HG03045 (cell line): ENCODE data around the gene BMF.
"Not testable (repeated sequence)": the region's sequence is repeated elsewhere in the genome, so short reads cannot be mapped to it uniquely, and the experiment has no call there.

Experiments
- ATAC-seq: cut with Tn5 transposase; IDR thresholded peaks from one replicate; pipeline ENCODE4 v1.9.1; 2021; ENCODE audit warnings: mild to moderate bottlenecking, moderate library complexity; ENCODE audit not compliant: unreplicated experiment

The BMF gene

DNA sequence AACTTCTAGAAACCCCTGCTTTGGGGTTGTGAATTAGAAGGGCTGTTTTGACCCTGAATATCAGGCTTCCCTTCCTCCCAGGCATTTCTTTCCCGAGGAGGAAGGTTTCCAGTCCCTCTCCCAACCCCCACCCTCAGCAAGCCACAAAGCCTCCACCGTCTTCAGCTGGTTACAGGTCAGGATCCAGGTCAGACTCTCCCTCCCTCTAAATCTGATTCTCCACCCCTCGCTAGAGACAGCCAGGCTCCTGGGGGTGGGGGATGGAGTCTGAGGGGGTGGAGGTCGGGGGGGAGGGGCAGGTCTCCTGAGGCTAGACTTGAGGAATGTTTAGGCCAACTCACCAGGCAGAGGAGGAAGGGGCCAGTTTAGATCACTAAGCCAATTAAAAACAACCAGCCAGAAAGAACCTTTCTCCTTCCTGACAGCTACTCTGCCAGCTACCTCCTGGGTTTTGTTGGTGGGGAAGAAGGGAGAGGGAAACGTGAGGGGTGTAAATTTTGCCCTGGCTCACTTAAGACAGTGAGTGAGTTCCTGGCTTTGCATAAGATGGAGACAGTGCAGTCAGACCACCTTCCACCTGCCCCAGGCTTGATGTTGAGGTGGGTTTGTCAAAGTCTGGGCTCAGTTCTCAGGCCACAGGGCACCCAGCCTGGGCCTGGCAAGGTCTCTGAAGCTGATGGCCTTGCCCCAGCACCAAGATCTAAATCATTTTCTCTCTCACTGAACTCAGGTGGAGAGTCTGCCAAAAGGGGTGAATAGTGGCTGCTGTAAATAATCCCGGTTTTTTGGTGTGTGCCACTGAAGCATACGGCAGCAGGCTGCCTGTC is 19.5 kb downstream of the BMF start:
- no peak for ATAC-seq

DNA sequence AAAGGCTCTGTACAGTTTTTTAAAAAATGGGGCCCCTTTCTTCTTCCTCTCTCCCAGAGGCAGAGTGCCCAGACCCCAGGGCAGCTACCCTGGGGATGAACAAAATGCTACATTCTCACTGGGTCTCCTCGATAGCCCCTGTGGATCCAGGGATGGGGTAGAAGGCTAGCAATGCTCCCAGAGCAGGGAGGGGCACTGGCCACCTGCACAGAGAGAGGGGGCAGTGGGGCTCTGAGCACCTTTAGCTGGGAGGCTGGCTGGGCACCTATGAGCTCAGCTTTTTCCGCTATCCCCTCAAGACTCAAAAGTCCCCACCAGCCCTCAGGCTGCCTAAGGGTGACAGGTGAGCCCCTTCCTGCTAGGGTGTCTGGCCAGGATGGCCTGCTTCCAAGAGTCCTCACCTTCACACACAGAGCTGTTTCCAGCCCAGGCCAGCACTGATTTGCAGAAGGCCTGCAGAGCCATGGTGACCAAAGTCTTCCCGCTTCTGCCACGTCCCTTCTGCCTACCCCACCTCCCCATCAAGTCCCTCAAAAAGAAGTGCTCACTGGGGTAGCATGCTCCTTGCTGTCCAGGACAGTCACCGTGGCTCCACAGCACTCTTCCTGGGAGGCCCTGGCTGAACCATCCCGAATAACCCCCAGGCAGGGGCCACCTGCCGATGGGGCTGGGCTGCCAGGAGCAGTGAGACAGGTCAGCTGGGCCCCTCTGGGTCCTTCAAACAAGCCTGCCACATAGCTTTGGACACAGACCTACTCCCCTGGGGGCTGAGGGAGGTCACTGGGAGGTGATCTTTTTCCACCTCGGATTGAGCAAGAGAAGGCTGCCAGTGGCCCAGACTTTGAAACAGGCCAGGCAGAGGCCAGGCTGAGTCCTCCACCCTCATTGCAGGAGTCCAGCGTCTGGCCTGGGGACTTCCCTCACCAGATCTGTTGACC is 20.4 kb downstream of the BMF start:
- ATAC-seq: no peak

DNA sequence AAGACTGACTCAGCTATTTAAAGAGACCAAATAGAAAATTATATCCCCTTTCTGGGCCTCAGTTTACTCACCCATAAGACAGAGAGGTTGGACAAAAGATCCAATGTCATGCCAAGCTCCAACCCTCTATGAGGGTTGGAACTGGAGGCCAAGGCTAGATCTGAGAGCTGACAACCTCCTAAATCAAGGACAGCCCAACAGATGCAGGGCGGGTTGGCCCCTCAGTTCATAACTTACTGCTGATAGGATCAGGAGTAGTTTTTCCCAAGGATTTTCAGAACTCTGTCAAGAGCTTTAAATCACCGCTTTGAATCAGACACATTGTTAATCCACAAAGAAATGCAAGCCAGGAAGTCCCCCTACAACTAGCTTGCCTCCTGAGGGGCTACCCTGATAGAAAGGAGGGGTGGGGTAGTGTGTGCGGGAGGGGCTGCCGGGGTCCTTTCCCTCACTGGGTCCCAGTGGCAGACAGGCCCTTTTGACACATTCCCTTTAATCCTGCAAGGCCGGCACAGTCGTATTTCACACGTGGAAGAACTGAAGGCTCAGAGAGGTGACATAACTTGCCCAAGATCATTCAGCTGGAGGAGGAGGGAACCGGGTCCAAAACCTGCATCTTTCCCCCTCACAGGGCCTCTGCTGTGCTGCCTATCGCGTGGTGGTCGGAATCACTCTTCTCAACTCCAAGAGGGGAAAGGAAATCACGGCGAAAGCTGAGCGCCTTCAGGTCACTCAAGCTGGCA is 21.4 kb downstream of the BMF start:
- ATAC-seq: no peak

DNA sequence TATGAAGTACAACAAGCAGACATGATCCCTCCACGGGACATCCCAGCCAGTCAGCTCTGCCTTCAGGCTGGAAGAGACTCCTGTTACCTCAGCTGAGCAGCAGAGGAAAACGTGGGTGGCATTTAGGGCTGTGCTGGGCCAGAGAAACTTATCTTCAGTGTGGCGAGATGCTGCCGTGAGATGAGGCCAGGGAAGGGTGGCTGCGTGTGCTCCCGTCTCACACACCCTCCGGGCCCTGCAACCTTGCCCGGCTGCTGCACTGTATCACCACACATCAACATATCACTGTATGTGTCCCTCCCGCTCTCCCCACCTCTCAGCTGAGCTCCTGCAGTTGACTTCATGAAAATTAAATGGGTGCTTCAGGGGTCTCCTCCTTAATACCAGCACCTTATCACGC is 23.4 kb downstream of the BMF start:
- no peak for ATAC-seq

DNA sequence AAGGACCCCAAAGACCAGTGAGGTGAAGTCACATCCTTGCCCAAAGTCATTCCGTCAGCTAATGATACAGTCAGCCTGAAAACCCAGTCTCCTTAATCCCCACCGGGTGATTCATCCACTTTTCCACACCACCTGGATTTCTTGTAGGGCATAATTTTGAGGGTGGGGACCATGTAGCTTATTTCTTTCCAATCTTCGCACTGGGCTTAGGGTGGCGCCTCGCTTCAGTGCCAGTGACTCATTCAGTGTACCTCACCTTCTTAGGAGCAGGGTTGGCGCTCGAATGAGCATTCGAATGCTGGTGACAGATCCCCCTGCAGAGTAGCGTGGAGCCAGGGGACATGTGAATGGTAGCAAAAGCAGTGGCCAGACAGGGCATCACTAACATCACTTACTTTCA is 24.0 kb downstream of the BMF start:
- no peak for ATAC-seq

DNA sequence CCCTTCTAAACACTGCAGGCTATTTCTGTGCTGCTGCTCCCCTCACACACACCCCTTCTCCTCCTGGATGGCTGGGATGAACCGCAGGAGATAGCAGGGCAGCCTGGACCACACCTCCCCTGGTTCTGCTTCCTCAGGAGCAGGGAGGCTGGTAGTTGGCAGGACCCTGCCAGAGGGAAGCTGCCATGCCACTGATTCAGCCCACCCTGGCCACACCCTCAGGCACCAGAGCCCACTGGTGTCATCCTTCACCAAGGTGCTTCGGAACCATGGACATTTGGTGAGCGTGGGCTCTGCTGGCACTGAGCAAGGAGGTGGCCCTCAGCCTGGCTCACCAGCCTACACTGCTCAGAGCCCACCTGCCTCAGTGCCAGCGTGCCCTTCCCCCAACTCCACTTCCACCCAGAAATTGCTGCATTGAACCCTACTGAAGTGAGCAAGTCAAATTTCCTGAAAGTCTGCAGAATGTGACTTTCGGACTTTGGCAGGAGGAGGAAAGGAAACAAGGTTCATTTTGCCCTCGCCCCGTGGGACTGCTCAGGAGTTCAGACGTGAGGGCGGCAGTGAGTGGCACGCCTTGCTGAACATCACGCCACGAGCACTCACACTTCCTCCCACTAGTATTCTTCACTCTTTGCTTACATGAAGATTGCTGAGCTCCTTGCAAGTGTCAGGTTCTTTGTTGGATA is 26.3 kb downstream of the BMF start:
- no peak for ATAC-seq

DNA sequence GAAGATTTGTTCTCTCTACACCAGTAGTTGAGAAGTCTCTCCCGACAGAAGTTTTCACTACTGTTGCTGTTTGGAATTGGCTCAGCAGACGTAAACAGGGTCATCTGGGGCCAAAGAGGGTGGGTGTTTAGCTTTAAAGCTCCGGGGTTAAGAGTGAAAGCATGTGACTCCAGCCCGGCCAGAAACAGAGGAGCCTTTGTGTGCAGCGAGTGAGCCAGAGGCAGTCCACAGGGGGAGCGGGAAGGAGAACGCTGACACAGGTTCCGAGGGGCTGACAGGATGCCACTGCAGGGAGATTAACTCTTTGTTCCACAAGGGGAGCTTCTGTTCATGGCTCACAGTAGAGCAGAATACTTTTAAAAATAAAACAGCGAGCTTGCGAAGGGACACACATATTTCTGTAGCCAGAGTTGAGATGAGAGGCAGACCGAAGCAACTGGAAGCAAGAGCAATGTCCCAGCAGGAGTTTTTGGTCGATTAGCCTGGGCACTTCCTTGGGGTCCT is 26.9 kb downstream of the BMF start:
- ATAC-seq: no peak

DNA sequence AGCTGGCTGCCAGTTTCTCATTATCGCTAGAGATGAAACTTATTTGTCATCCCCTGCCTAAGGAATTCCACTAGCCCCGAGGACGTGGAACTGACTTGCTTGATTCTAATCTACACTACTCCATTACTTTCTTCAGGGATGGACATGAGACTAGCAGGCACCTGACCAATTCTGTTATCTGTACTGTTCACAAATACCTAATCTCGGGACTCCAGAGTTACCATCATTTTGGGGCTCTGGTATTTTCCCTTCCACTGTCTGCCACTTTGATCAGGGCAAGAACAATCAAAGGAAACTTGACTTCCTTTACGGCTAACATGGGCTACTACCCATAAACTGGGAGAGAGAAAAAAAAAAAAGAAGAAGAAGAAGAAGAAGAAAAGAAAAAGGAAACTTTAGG is 27.8 kb downstream of the BMF start:
- no peak for ATAC-seq

DNA sequence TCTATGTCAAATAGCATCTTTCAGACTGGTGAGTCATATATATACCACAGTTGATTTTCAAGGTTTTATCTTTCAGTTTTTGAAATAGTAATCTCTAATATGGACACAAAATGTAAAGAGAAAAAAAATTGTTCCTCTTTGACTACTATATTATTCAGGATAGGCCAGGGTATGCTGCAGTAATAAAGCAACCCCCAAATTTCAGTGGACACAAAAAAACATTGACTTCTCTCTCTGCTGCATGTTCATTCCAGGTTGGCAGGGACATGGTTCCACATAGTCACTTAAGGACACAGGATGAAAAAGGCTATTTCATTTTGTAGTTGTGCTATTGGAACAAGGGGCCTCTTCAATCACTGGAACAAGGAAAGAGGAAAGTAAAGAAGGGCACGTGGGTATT is 28.6 kb downstream of the BMF start:
- ATAC-seq: no peak

DNA sequence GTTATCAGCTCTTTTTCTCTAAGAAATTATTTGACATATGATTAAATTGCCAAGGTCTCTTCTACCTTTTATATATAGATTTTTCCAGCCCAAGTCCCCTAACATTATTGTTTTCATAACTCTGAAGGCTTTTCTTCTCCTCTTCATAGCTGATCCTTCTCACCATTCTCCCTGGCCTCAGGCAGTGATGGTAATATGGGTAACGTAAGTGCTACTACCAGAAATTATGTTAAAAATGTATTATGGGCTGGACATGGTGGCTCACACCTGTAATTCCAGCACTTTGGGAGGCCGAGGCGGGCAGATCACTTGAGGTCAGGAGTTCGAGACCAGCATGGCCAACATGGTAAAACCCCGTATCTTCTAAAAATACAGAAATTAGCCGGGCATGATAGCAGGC is 29.2 kb downstream of the BMF start:
- no peak for ATAC-seq

DNA sequence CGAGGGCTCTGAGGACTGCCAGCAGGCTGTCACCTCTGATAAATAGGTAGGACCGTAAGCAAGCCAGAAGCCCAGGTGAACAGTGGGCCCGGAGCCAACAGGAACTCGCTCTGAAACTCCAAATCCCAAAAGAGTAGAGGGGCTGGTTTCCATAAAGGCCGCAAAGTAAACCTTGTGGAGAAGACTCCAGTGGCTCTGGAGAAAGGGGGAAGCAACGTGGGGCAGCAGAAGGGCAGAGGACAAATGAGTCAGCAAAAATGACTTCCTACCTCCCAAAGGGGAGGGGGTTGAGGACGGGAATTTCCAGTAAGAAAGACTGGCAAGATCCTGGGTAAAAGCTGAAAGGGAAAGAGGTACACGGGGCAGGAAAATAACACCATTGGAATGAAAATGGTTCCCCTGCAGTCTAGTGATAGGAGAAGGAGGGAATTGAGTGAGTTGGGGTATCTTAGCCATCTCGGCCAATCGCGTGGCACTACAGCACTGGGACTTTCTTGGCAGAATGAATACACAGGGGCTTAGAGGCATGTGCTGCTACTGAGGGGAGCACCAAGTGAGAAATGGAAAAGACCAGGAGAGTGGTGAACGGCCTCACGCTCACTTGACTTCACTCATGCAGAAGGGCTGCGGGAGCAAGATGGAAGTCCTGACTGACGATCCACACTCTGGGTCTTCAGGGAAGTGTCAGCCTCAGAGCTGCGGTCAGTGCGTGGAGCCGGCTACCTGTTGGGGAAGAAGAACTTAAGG is 33.2 kb downstream of the BMF start:
- ATAC-seq: no peak

DNA sequence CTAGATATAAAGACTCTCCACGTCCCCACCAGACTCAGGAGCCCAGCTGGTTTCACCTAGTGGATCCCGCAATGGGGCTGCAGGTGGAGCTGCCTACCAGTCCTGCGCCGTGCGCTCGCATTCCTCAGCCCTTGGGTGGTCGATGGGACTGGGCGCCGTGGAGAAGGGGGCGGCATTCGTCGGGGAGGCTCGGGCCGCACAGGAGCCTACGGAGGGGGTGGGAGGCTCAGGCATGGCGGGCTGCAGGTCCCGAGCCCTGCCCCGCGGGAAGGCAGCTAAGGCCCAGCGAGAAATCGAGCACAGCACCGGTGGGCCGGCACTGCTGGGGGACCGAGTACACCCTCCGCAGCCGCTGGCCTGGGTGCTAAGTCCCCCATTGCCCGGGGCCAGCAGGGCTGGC is 34.0 kb downstream of the BMF start:
- ATAC-seq: not testable (repeated sequence)

DNA sequence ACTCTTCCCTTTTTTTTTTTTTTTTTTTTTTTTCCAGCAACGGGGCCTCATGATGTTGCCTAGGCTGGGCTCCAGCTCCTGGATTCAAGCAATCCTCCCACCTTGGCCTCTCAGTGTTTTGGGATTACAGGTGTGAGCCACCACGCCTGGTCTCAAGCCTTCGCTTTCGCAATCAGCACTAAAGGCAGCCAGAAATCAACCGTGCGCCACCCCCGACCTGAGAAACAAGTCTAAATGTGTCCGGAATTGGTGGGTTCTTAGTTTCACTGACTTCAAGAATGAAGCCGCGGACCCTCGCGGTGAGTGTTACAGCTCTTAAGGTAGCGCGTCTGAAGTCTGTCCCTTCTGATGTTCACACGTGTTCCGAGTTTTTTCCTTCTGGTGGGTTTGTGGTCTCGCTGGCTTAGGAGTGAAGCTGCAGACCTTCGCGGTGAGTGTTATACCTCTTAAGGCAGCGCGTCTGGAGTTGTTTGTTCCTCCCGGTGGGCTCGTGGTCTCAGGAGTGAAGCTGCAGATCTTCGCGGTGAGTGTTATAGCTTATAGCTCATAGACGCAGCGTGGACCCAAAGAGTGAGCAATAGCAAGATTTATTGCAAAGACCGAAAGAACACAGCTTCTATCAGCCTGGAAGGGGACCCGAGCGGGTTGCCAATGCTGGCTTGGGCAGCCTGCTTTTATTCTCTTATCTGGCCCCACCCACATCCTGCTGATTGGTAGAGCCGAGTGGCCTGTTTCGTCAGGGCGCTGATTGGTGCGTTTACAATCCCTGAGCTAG is 34.8 kb downstream of the BMF start:
- ATAC-seq: not testable (repeated sequence)

DNA sequence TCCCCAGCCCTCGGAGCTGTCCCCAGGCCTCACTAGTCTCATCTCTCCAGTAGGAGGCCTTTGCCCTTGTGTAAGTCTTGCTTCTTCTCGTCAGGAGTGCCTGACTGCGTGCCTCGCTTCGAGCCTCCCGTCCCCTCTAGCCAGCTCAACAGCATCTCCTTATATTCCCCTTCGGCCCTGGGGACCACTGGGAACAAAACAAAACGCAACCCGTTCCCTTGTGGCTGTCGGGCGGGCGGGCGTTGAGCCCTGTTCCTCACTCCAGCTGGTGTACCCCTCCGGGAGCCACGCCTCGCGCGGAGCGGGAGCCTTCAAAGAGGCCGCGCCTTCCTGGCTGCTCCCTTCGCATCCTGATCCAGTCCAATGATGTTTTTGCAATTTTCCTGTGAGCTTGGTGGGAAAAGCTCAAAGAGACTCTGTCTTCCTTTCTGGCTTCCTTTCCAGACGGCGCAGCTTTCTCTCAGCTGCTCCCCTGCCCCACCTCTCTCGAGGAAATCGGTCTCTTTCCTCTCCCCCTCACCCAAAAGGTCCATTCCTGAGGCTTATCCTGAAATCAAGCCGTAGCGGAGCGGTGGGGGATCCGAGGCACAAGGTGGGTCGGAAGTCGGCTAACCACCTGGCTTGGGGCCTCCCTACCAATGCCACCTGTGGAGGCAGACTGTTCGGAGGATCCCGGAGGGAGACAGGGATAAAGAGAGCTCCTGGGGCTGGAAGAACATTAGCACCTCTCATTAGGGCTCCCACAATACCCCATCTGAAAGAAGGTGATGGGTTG is 36.3 kb downstream of the BMF start:
- no peak for ATAC-seq

DNA sequence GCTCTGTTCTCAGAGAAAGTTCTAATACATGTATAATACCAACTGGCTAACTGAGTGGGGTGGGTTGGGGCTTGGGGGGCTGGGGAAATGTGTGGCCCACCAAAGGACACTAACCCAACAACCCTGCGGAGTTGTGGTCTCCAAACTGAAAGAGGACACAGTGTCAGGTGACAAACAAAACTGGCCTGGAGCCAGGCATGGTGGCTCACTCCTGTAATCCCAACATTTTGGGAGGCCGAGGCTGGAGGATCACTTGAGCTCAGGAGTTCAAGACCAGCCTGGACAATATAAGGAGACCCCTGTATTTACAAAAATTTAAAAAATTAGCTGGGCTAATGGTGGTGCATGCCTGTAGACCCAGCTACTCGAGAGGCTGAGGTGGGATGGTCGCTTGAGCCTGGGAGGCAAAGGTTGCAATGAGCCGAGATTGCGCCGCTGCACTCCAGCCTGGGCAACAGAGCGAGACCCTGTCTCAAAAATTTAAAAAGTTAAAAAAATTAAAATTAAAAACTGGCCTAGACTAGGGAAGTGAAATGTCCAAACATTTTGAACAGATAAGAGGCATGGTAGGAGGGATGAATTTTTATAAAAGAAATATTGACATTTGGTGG is 38.0 kb downstream of the BMF start:
- no peak for ATAC-seq

DNA sequence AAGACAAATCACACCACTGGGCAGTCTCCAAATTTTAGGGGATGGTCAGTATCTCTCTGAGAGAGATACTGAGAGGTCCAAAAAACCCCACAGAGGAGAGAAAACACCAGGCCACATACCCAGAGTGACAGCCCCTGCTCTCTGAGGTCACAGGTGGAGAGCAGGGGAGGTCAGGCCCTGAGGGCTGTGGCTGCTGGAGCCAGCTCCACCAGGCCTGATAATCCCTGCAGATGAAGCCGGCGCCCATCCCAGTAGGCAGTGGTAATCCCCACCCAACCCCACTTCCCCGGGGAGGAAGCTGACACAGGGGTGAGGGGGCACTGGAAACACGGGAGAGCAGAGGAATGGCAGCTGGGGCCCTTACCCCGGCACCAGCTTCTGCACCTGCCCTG is 38.5 kb downstream of the BMF start:
- no peak for ATAC-seq

DNA sequence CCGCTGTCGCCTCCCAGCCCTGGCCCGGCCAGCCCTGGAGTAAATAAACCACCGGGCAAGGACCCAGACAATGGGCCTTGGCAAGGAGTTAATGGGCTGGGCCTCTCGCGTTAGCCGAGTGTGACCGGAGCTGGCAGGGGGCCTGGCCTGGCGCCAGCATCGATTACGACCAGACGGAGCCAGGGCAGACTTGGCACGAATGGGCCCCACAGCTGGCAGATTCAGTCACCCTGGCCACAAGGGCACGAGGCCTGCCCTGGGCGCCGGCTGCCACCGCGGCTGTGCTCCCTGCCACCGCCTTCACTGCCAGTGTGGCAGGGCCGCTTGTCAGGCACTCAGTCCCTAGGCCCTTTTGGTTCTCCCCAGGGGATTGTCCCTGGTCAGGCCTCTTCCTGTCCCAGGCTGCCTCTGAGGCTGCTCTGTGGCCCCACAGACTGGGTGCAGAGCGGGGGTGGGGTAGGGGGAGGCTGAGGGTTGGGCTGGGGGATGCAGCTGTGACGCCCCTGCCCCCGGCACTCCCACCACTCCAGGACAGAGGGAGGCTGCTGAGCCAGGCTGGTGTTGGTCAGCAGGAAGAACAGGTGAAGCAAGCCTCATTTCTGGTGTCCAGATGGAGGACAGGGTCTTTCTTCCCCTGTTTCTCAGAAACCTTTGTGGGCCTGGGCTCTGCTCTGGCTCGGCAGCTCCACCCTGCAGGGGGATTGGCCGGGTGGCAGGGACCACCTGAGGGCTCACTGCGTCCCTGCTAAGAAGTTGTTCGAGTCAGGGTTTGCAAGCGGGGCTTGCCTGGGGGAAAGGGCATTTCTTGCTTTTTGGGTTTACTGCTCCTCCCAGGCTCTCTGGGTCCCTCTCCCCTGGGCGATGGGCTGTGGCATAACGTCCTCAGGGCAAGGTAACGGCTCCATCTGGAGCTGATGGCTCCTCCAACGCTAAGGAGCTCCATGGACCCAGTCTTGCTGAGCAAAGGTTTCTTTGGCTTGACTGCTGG is 39.2 kb downstream of the BMF start:
- no peak for ATAC-seq
